K562 (cell line): ENCODE measurements around the gene PLD5. TPM values are rescaled to one million over a fixed set of nuclear protein-coding genes. Genes with fewer than 3 reads are reported as not detected.

ENCODE experiments used
- ATAC-seq: fragments of 200-7000 bp; cut with Tn5 transposase; 3 replicates; pipeline ENCODE4 v1.9.1; 2020; ENCODE audit warnings: moderate library complexity
- BruUV-seq: library from RNA; stranded (reverse); fragments of 400-500 nt; replicated peaks from 2 replicates; lab custom pipeline; 2021; lab: Mats Ljungman, UMichigan
- CTCF ChIA-PET: fragments of 300-600 bp; formaldehyde crosslinking; extraction: SDS; loops from one replicate; lab custom pipeline; 2021; ENCODE audit warnings: low intra/inter-chr PET ratio; lab: Yijun Ruan, JAX
- POLR2A ChIA-PET: fragments of 300-600, 350-650 bp; sonication (Branson Sonifier 250); formaldehyde crosslinking; extraction: SDS; loops from one replicate; lab custom pipeline; 2021; ENCODE audit warnings: antibody characterized with exemption, inconsistent platforms; lab: Yijun Ruan, JAX
- DNase-seq, 4 experiments: peaks; one replicate each; pipeline versions ENCODE4 v3.0.0 to v3.0.0-alpha.2; 2011 to 2018; ENCODE audit warnings: low spot score in 3 of 4, mixed read lengths in 3 of 4; ENCODE audit errors: extremely low read depth in 1 of 4
- FAIRE-seq: peaks from 2 replicates; lab custom pipeline; 2011; peaks lifted over from hg19 to GRCh38; lab: Jason Lieb, UNC
- H2AFZ ChIP-seq: 2 replicates; pipeline ENCODE4 v1.6.0; 2011; ENCODE audit warnings: low read depth, low read length, control low read depth, inconsistent platforms
- H3K27ac ChIP-seq: fragments of 200-600 bp; 3 replicates; pipeline ENCODE4 v1.8.0; 2011; ENCODE audit warnings: low read depth, mild to moderate bottlenecking, control low read depth, inconsistent platforms, low read length, moderate library complexity, mixed read lengths; ENCODE audit errors: extremely low read depth
- H3K27me3 ChIP-seq, 2 experiments: fragments of 300-600 bp in 1 of 2; 2 replicates in 1 of 2; 3 replicates in 1 of 2; pipeline versions ENCODE4 v1.6.0 to v1.8.0; 2011; ENCODE audit warnings: inconsistent platforms in 2 of 2, low read length in 2 of 2, mild to moderate bottlenecking in 1 of 2, mixed read lengths in 1 of 2, moderate library complexity in 1 of 2; ENCODE audit not compliant: control insufficient read depth in 2 of 2, insufficient read depth in 2 of 2
- H3K36me3 ChIP-seq: fragments of 300-600 bp; 3 replicates; pipeline ENCODE4 v1.8.0; 2011; ENCODE audit warnings: mild to moderate bottlenecking, low read length, inconsistent platforms; ENCODE audit not compliant: control insufficient read depth, insufficient read depth
- H3K4me1 ChIP-seq, 2 experiments: fragments of 200-600 bp in 1 of 2; replicated peaks in 1 of 2; 2 replicates in 1 of 2; 3 replicates in 1 of 2; pipeline versions ENCODE4 v1.5.1 to v1.8.0; 2011; ENCODE audit warnings: inconsistent platforms in 2 of 2, low read length in 2 of 2, mild to moderate bottlenecking in 1 of 2, mixed read lengths in 1 of 2, moderate library complexity in 1 of 2; ENCODE audit not compliant: control insufficient read depth in 2 of 2, insufficient read depth in 2 of 2
- H3K4me2 ChIP-seq: 2 replicates; pipeline ENCODE4 v1.6.1; 2011; ENCODE audit warnings: low read length, control low read depth, inconsistent platforms, mixed read lengths; ENCODE audit not compliant: insufficient read depth
- H3K4me3 ChIP-seq: fragments of 200-600 bp; sonication (generic), shearing (Covaris generic); 2 replicates; pipeline ENCODE4 v1.5.1; 2016; ENCODE audit warnings: control low read depth, inconsistent platforms
- H3K79me2 ChIP-seq: fragments of 200-600 bp; 3 replicates; pipeline ENCODE4 v1.8.0; 2011; ENCODE audit warnings: low read length, inconsistent platforms; ENCODE audit not compliant: control insufficient read depth, insufficient read depth
- H3K9ac ChIP-seq, 2 experiments: 2 replicates each; pipeline versions ENCODE4 v1.6.0 to v1.6.1; 2011; ENCODE audit warnings: low read depth in 2 of 2, low read length in 2 of 2, control low read depth in 1 of 2, inconsistent platforms in 1 of 2, mild to moderate bottlenecking in 1 of 2, mixed read lengths in 1 of 2; ENCODE audit not compliant: insufficient read depth in 1 of 2
- H3K9me1 ChIP-seq: one replicate; pipeline ENCODE4 v1.6.0; 2011; ENCODE audit warnings: inconsistent platforms, mild to moderate bottlenecking, low read length, moderate library complexity; ENCODE audit not compliant: control insufficient read depth, insufficient read depth
- H3K9me3 ChIP-seq: replicated peaks from 2 replicates; pipeline ENCODE4 v1.5.1; 2011; ENCODE audit warnings: low read depth, low read length, inconsistent platforms; ENCODE audit not compliant: control insufficient read depth, insufficient read depth
- H4K20me1 ChIP-seq: replicated peaks from 2 replicates; pipeline ENCODE4 v1.6.1; 2011; ENCODE audit warnings: low read length, inconsistent platforms, mixed read lengths; ENCODE audit not compliant: control insufficient read depth, insufficient read depth
- ELF4 ChIP-seq: fragments of 450-650 bp; formaldehyde crosslinking; IDR thresholded peaks from 2 replicates; pipeline ENCODE4 v1.4.0; 2022; ENCODE audit warnings: missing genetic modification characterization
- ESRRB ChIP-seq: fragments of 250-450 bp; sonication (Bioruptor Pico); IDR thresholded peaks from 2 replicates; pipeline ENCODE4 v1.5.0; 2020; ENCODE audit warnings: mild to moderate bottlenecking, moderate library complexity, borderline replicate concordance
- FOXP1 ChIP-seq: sonication (generic); formaldehyde crosslinking; IDR thresholded peaks from 2 replicates; pipeline ENCODE4 v1.8.0; 2022; ENCODE audit warnings: mild to moderate bottlenecking, missing genetic modification reagents
- HDGF ChIP-seq: fragments of 450-650 bp; IDR thresholded peaks from 2 replicates; pipeline ENCODE4 v1.6.1; 2016
- MAFF ChIP-seq: IDR thresholded peaks from 2 replicates; pipeline ENCODE4 v1.6.1; 2012; ENCODE audit warnings: low read length, improper control_type of control experiment
- NEUROD1 ChIP-seq: fragments of 150-350 bp; IDR thresholded peaks from 2 replicates; pipeline ENCODE4 v1.6.1; 2014; ENCODE audit warnings: borderline replicate concordance, low read length, low read depth; ENCODE audit not compliant: partially characterized antibody
- RAD51 ChIP-seq: fragments of 450-650 bp; IDR thresholded peaks from 2 replicates; pipeline ENCODE4 v1.7.1; 2016; ENCODE audit warnings: low read depth, mild to moderate bottlenecking, borderline replicate concordance
- RBM34 ChIP-seq: fragments of 200-400 bp; formaldehyde crosslinking; IDR thresholded peaks from 2 replicates; pipeline ENCODE4 v1.6.1; 2018; ENCODE audit warnings: low read length, borderline replicate concordance; ENCODE audit not compliant: insufficient read depth
- SRSF7 ChIP-seq: fragments of 200-400 bp; formaldehyde crosslinking; optimal IDR thresholded peaks from 2 replicates; pipeline ENCODE3; 2017; ENCODE audit warnings: mild to moderate bottlenecking, low read depth, low read length
- ZNF274 ChIP-seq: IDR thresholded peaks from 2 replicates; pipeline ENCODE4 v1.6.1; 2011; ENCODE audit warnings: low read depth, mild to moderate bottlenecking, low read length, moderate library complexity, borderline replicate concordance
- ZNF282 ChIP-seq: sonication (generic); formaldehyde crosslinking; IDR thresholded peaks from 2 replicates; pipeline ENCODE4 v1.8.1; 2023; ENCODE audit warnings: missing genetic modification reagents
- ZNF79 ChIP-seq: fragments of 250-450 bp; sonication (Bioruptor Pico); IDR thresholded peaks from 2 replicates; pipeline ENCODE4 v1.4.0; 2020; ENCODE audit warnings: low read depth, mild to moderate bottlenecking, moderate library complexity
- WGBS: fragments of 100-300 bp; shearing (Covaris generic); methylation state at CpG from one replicate; pipeline ENCODE4 v1.1.6; 2016; ENCODE audit warnings: low coverage, mixed read lengths; ENCODE audit not compliant: insufficient coverage; ENCODE audit errors: missing lambda C conversion rate; 5-methylcytosine and 5-hydroxymethylcytosine counted together
- in situ Hi-C: fragments of 300-500 bp; cut with MboI; formaldehyde crosslinking; loops from 4 replicates; pipeline ENCODE4 v1.15.0; 2018; ENCODE audit warnings: inconsistent platforms, mixed read lengths
- intact Hi-C: fragments of 100-400 bp; cut with micrococcal nuclease; formaldehyde crosslinking; loops from 2 replicates; pipeline ENCODE4 v1.14.2; 2022
- polyA plus RNA-seq, 8 experiments: library from polyadenylated mRNA; depleted of rRNA in 4 of 8; stranded (reverse) in 5 of 8; unstranded in 3 of 8; fragments of >200 nt; fragmentation: Nextera tagmentation in 2 of 8; fragmentation: Illumina TruSeq in 1 of 8; extraction: Ambion mirVana in 2 of 8; extraction: Trizol in 1 of 8; gene quantifications; 2 replicates each; pipeline versions ENCODE4 v1.2.1 to v1.2.3, GENCODE V29; 2011 to 2014; ENCODE audit warnings: inconsistent platforms in 1 of 8, missing spikeins in 1 of 8
- total RNA-seq, 7 experiments: library from RNA; depleted of rRNA in 6 of 7; stranded (reverse); fragments of >200 nt in 6 of 7; fragmentation: Illumina TruSeq in 2 of 7; extraction: Trizol in 2 of 7; gene quantifications; 2 replicates each; pipeline versions ENCODE4 v1.2.1 to v1.2.3, GENCODE V29; 2011 to 2021; ENCODE audit warnings: low replicate concordance in 1 of 7
- TF ChIP-seq, protein P1 (sequence below): fragments of 250-450 bp; sonication (Bioruptor Pico); IDR thresholded peaks from 2 replicates; pipeline ENCODE4 v1.5.0; 2020; ENCODE audit warnings: mild to moderate bottlenecking, borderline replicate concordance
- TF ChIP-seq, protein P2 (sequence below), 2 experiments: fragments of 200-800 bp in 1 of 2; sonication (Bioruptor generic) in 1 of 2; sonication (generic) in 1 of 2; formaldehyde crosslinking in 1 of 2; IDR thresholded peaks in 1 of 2; conservative IDR thresholded peaks in 1 of 2; 2 replicates each; pipeline versions ENCODE4 v1.5.0 to v1.6.1; 2016 to 2020; ENCODE audit warnings: missing compliant biosample characterization in 1 of 2, missing genetic modification characterization in 1 of 2, missing genetic modification reagents in 1 of 2
- TF ChIP-seq, protein P3 (sequence below), 2 experiments: IDR thresholded peaks; 2 replicates each; pipeline ENCODE4 v1.6.1; 2012; ENCODE audit warnings: improper control_type of control experiment in 2 of 2, low read depth in 2 of 2, low read length in 2 of 2, borderline replicate concordance in 1 of 2
- TF ChIP-seq, protein P4 (sequence below): fragments of 250-450 bp; sonication (Bioruptor Pico); IDR thresholded peaks from 2 replicates; pipeline ENCODE4 v1.5.1; 2021; ENCODE audit warnings: mild to moderate bottlenecking

Gene PLD5
- total and polyA plus RNA-seq, 9 of the 15 experiments (the other 6 are each of a cell fraction or from before 2014, with no cell fraction given) = not detected

DNA sequence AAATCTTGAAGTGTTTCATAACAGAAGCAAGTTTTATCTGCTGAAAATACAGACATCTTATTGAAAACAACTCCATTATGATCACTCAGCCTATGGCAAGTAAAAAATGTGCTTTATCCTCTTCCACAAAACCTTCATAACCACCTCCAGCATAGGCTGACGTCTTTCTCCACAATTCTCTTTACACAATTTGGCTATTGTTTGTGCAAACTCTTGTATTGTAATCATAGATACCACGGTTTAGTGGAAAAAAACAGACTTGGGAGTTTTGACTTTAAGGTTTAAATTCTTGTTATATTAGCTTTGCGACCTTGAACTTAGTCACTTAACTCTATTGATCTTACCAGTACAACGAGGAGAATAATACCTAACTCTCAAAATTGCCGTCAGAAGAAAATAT, 126.1 kb downstream of the PLD5 start:
- BruUV-seq = no TSS peak
- TF ChIP-seq ZNF79 (CRISPR knock-in tag) = no peak
- TF ChIP-seq RBM34 = no peak
- TF ChIP-seq SRSF7 = no peak
- no peak for TF ChIP-seq NEUROD1
- TF ChIP-seq, protein P1, sequence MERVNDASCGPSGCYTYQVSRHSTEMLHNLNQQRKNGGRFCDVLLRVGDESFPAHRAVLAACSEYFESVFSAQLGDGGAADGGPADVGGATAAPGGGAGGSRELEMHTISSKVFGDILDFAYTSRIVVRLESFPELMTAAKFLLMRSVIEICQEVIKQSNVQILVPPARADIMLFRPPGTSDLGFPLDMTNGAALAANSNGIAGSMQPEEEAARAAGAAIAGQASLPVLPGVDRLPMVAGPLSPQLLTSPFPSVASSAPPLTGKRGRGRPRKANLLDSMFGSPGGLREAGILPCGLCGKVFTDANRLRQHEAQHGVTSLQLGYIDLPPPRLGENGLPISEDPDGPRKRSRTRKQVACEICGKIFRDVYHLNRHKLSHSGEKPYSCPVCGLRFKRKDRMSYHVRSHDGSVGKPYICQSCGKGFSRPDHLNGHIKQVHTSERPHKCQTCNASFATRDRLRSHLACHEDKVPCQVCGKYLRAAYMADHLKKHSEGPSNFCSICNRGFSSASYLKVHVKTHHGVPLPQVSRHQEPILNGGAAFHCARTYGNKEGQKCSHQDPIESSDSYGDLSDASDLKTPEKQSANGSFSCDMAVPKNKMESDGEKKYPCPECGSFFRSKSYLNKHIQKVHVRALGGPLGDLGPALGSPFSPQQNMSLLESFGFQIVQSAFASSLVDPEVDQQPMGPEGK (CRISPR knock-in tag) = no peak
- TF ChIP-seq ELF4 (CRISPR knock-in tag) = no peak
- TF ChIP-seq, protein P2, sequence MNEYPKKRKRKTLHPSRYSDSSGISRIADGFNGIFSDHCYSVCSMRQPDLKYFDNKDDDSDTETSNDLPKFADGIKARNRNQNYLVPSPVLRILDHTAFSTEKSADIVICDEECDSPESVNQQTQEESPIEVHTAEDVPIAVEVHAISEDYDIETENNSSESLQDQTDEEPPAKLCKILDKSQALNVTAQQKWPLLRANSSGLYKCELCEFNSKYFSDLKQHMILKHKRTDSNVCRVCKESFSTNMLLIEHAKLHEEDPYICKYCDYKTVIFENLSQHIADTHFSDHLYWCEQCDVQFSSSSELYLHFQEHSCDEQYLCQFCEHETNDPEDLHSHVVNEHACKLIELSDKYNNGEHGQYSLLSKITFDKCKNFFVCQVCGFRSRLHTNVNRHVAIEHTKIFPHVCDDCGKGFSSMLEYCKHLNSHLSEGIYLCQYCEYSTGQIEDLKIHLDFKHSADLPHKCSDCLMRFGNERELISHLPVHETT (CRISPR knock-in tag; conservative IDR thresholded peaks at IDR 0.05 in 1 of 2, IDR thresholded peaks at IDR 0.05 in 1 of 2) = no peak
- no peak for TF ChIP-seq ZNF274
- TF ChIP-seq, protein P3, sequence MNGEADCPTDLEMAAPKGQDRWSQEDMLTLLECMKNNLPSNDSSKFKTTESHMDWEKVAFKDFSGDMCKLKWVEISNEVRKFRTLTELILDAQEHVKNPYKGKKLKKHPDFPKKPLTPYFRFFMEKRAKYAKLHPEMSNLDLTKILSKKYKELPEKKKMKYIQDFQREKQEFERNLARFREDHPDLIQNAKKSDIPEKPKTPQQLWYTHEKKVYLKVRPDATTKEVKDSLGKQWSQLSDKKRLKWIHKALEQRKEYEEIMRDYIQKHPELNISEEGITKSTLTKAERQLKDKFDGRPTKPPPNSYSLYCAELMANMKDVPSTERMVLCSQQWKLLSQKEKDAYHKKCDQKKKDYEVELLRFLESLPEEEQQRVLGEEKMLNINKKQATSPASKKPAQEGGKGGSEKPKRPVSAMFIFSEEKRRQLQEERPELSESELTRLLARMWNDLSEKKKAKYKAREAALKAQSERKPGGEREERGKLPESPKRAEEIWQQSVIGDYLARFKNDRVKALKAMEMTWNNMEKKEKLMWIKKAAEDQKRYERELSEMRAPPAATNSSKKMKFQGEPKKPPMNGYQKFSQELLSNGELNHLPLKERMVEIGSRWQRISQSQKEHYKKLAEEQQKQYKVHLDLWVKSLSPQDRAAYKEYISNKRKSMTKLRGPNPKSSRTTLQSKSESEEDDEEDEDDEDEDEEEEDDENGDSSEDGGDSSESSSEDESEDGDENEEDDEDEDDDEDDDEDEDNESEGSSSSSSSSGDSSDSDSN (IDR thresholded peaks at IDR 0.05; ENCODE audit: borderline replicate concordance in 1 of 2, low read depth in 2 of 2, low read length in 2 of 2) = no peak
- TF ChIP-seq ZNF282 = no peak
- TF ChIP-seq ESRRB = no peak
- no peak for TF ChIP-seq RAD51
- TF ChIP-seq HDGF = no peak
- no peak for TF ChIP-seq MAFF
- TF ChIP-seq FOXP1 (CRISPR knock-in tag) = no peak
- TF ChIP-seq, protein P4, sequence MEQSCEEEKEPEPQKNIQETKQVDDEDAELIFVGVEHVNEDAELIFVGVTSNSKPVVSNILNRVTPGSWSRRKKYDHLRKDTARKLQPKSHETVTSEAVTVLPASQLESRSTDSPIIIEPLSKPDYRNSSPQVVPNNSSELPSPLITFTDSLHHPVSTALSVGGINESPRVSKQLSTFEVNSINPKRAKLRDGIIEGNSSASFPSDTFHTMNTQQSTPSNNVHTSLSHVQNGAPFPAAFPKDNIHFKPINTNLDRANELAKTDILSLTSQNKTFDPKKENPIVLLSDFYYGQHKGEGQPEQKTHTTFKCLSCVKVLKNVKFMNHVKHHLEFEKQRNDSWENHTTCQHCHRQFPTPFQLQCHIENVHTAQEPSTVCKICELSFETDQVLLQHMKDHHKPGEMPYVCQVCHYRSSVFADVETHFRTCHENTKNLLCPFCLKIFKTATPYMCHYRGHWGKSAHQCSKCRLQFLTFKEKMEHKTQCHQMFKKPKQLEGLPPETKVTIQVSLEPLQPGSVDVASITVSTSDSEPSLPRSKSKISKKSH = no peak

More for the DNA sequence above, 126.1 kb downstream of the PLD5 start:
- FAIRE-seq (no peak), ATAC-seq (no peak), DNase-seq (no peak)
- Histone ChIP-seq H3K36me3 (no peaks in the 10 kb centered on the region), H3K4me1 (no peaks in the 10 kb centered on the region), H3K4me2 (no peak overlapping the region), H3K9me1 (no peaks in the 10 kb centered on the region), H3K9ac (no peak overlapping the region), H4K20me1 (no peaks in the 10 kb centered on the region), H3K4me3 (no peak overlapping the region), H3K27ac (no peak overlapping the region), H3K9me3 (no peaks in the 10 kb centered on the region), H2AFZ (no peak overlapping the region), H3K79me2 (no peaks in the 10 kb centered on the region), H3K27me3 (no peaks in the 10 kb centered on the region)
- CTCF ChIA-PET = no interaction called here
- POLR2A ChIA-PET = no interaction called here
- intact Hi-C loops = no loop called here
- 0% methylated on average over 5 of the region's 5 CpGs for WGBS
- in situ Hi-C loops = no loop called here
